ENCODE measurements around the gene BCO2.

DNA sequence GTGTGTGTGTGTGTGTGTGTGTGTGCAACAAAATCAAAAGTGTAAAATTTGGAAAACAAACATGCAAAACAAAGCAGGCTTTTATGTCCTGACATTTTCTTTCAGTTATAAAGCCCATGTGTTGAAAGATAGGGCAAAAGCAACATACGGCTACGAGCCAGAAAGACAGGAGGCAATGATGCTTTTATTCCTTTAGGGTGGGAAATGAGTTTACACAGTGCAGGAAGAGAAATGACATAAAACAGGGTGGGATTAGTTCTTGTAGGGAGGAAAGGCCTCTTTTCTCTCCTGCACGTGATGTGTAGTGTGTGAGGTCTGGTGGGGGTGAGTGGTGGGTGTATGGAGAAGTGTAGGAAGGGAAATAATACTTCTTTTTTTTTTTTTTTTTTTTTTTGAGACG lies 40.8 kb upstream of the BCO2 start:
- no peak for TF ChIP-seq POLR2AphosphoS5 (IDR thresholded peaks at IDR 0.05)
- TF ChIP-seq, protein P1, sequence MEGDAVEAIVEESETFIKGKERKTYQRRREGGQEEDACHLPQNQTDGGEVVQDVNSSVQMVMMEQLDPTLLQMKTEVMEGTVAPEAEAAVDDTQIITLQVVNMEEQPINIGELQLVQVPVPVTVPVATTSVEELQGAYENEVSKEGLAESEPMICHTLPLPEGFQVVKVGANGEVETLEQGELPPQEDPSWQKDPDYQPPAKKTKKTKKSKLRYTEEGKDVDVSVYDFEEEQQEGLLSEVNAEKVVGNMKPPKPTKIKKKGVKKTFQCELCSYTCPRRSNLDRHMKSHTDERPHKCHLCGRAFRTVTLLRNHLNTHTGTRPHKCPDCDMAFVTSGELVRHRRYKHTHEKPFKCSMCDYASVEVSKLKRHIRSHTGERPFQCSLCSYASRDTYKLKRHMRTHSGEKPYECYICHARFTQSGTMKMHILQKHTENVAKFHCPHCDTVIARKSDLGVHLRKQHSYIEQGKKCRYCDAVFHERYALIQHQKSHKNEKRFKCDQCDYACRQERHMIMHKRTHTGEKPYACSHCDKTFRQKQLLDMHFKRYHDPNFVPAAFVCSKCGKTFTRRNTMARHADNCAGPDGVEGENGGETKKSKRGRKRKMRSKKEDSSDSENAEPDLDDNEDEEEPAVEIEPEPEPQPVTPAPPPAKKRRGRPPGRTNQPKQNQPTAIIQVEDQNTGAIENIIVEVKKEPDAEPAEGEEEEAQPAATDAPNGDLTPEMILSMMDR (IDR thresholded peaks at IDR 0.05), result no peak

Data from prostate gland (tissue), 2 donors.